Inflammatory macrophage treated with lipopolysaccharide for 4 hours (primary cell): ENCODE data around the gene FBN1.
A peak's percentile ranks its signal among the peaks of the same experiment; 100 is the strongest.

ENCODE experiments used
- DNase-seq: peaks from one replicate; pipeline ENCODE4 v3.0.0-alpha.2; 2020

Gene FBN1

DNA sequence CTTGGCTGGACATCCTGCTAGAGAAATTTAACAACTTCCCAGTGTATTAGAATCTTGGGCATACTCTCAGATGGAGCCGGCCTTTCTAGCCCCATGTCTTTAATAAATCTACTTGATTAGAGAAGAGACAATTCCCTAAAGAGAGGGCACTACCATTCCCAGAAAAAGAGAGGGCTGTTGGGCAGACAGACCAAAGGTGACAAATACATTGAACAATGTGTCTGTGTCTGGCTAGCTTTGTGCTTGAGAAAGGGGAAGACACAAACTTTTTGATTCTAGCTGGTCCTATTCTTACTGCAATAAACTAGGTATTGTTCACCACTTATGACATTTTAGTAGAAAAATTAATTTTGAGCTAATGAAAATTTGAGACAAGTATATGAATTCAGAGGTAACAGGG is 256.6 kb downstream of the FBN1 start:
- DNase-seq = no peak

DNA sequence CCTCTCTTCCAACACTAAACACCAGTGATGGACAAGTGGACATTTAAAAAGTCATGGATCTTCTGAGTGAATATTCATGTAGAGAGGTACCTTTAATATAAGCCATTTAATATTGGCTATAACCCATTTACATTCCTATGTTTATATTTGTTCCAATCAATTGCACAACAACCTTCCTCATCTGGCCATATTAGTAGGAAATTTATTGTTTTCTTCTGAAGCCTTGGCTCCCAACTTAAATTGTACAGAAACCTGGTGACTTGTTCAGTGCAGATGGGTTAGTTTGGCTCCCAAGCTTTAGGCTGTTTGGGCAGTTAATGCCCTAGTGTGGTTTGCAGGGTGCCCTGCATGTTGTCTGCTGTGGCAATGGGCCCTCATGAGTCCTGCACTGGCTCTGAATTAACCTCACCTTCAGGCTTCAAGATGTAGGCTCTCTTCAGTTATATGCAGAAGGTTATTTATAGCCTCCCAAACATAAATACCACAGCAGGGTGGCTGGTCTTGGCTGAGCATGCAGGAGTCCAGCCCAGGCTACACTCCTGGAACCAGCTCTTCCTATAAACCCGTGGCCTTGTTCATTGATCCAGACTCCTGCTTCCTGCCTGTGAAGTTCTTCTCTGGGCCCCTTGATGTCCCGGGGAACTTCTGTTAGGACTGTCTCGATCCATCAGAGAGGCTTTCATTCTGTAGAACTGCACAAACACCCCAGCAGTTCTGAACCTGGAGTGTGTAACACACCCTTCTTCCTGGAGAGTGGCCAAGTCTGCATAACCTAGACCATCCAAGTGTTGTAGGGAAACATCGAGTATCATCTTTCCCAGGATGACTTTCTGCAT is 257.3 kb downstream of the FBN1 start:
- no peak for DNase-seq

DNA sequence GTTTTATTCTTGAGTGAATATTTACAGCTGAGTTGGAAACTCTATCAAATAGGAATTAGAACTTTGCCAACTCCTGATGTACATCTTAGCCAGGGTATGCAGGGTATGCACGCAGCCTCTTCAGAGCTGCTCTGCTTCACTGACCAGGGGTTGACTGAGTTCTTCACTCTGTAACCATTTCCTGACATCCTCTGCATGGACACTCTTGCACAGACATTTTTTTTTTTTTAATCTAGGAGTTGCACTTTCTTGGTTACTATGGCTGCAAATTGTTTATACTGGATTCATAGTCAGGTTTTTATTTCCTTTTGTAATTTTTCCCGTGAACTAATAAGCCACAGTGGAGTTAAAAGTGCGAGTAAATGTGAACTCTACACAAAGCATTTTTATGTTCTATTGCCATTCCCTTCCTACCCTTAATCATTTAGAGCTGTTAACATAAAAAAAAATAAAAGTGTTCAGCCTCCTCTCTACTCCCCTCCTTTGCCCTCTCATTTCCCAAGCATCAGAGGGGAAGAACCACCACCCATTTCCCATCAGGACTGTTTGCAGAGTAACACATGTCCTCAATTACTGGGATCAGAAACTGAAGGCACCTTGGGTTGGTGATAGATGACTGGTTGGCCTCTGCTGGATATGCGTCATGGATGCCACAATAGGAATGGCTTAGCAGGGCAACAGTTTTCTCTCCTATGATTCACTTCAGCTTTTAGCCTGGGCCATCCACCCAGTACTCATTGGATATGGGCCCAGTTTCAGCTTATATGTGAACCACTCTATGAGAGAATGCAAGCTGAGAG is 260.3 kb downstream of the FBN1 start:
- no peak for DNase-seq

DNA sequence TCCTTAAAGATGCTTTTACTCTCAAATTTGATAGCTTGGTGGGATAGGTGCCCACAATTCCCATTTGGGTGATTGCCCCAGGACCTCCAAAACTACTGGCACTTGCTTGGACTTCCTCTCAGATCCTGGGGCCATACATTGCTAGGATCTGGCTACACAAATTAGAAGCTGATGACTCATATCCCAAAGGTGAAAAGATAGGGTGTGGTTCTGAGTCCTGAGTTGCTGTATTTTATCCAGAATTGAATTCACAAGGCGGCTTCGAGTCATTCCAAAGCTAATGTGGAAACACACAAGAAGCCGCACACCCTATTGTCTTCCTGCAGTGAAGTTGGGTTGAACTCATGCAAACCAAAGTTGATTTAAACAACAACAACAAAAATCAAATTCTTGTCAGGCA is 260.9 kb downstream of the FBN1 start:
- DNase-seq = no peak

DNA sequence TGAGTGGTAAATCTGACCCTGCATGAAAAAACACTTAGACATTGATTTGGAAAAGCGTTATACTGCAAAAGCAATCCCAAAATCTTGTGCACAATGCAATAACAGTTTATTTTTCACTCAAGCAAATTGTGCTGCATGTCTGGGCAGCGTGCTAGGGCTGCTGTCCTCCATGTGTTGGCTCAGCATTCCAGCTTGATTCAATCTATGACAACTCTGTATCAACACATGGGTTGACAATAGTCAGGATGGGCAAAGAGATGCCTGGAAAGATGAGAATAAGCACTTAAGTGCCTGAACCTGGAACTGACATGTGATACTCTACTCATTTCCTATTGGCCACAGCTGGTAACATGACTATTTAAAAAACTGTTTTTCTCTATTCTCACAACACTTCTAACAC is 262.5 kb downstream of the FBN1 start:
- DNase-seq = no peak

DNA sequence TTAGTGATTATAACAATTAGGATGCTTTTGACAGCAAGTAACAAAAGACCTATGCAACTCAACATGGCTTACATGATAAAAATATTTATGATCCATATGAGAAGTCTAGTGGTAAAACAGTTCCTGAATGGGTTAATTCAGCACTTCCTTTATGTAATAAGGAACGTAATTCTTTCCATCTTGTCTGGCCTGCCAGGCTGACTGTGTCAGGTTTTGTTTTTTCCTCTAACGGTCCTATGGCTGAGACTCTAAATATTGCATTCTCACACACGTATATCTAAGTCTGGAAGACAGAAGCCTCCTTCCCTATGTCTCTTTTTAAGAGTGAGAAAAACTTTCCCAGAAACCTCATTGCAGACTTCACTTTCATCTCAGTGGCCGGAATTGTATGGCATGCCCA is 263.6 kb downstream of the FBN1 start:
- no peak for DNase-seq

DNA sequence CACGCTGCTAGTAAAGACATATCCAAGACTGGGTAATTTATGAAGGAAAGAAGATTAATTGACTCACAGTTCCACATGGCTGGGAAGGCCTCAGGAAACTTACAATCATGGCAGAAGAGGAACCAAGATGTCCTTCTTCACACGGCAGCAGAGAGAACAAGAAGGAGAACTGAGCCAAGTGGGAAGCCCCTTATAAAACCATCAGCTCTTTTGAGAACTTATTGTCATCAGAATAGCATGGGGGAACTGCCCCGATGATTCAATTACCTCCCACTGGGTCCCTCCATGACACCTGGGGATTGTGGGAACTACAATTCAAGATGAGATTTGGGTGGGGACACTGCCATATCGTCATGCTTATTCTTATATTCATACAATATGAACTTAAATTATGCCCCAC is 265.3 kb downstream of the FBN1 start:
- DNase-seq = no peak

DNA sequence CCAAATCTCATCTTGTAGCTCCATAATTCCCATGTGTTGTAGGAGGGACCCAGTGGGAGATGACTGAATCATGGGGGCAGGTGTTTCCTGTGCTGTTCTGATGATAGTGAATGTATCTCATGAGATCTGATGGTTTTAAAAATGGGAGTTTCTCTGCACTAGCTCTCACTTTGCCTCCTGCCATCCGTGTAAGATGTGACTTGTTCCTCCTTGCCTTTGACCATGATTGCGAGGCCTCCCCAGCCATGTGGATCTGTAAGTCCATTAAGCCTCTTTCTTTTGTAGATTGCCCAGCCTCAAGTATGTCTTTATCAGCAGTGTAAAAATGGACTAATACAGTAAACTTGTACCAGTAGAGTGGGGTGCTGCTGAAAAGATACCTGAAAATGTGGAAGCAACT is 269.7 kb downstream of the FBN1 start:
- no peak for DNase-seq

DNA sequence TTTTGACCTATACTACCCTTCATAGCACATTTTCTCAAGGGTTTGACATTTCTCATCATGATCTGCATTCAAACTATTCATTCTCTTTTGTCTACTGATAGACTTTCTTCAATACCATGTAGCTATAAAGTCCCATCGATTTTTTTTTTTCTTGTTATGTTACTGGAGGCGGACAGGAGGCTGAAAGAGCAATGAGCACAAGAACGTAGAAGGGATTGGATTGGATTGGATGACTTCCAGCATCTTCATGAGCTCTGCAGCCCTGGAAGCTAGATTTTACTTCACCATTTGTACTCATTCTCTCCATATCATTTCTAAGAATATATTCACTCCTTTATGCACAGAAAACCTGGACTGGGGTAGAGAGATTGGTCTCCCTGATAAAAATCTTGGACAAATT is 271.0 kb downstream of the FBN1 start:
- DNase-seq = no peak

DNA sequence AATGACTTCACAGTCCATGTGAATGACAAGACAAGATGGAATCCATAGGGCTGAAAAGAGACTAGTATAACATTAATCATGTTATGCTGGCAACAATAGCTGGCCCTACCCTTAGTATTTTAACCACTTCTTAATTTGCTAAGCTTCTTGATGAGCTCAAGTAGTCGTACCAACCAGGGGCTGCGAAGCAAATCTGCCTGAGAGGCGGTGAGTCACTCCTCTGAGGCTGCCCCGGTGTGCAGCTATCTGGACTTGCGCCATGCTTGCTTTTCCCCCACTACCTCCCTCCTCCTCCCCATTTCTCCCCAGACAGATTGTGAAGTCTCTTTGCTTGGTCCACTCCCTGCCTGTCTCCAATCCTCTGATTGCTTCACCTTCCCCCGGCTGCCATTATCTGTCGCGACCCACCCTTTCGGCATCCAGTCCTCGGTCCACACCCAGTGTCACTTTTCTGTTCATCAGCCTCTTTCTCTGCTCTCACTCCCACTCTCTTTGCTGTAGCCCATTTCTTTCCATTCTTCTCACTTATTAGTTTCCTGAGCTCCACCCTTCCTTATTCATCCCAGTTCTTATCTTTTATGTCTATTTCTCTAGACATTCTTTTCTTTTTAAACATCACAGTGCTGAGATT is 271.6 kb downstream of the FBN1 start:
- no peak for DNase-seq

DNA sequence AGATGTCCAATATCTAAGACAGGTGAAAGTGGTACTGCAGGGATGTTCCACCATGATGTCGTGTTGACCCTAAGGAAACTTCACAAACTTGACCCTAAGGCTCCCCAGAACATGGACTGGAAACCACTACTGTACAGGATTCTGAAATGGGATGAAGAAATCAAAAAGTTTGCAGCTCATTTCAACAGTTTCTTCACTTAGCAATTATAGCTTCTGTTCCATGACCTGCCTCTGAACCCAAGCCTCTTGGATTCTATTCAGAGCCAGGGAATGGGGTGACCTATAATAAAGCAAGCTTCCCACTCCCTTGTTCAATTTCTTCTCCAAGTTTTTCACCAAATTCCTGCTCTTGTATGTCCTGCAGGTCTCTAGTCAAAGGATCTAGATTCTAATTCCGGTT is 273.5 kb downstream of the FBN1 start:
- DNase-seq = no peak

DNA sequence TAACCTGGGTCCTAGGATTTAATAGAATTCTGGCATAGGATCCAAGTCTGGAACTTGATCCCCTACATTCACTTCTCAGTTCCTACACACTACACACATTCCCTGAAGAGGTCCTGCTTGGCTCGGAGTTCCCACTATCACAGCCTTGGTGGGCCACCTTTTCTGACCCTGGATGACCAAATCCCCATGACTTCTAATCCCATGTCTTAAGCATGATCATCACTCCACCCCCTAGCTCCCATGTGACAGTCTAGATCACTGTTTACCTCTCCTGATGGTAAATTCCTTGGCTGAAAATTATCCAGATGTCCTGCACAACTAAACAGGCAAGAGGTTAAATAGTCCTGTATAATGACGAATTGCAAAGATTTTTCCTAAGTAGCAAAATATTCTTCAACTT is 274.0 kb downstream of the FBN1 start:
- no peak for DNase-seq

DNA sequence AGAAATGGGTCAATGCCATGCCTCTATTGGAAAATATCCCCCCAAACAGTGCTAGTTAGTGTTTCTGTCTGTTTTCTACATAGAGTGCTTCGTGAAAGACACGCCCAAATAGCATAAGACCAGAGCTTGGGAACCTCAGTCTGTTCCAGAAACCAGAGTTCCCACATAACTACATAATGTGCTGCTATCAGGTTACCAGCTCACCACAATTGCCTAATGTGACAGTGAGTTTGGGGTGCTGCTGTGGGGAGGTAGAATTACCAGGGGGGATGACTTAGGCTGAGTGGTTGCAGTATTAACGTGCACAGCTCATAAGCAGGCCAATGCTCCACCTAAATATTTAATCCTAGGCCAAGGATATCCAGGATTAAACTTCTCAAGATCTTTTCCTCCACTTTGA is 275.0 kb downstream of the FBN1 start:
- DNase-seq = no peak

DNA sequence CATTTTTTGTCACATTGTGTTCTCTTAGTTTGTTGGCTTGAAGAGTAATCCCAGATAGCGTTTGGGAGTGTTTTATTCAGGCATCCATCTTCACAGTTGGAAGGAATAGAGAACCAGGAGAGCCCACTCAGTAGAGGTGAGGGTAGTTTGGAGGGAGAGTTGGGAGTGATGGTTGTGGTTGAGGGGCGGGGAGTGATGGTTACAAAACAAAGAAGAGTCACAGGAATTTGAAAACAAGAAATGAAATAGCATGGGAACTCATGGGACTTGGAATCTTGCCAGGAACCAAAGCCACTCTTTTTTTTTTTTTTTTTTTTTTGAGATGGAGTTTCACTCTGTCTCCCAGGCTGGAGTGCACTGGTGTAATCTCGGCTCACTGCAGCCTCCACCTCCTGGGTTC is 278.0 kb downstream of the FBN1 start:
- no peak for DNase-seq

DNA sequence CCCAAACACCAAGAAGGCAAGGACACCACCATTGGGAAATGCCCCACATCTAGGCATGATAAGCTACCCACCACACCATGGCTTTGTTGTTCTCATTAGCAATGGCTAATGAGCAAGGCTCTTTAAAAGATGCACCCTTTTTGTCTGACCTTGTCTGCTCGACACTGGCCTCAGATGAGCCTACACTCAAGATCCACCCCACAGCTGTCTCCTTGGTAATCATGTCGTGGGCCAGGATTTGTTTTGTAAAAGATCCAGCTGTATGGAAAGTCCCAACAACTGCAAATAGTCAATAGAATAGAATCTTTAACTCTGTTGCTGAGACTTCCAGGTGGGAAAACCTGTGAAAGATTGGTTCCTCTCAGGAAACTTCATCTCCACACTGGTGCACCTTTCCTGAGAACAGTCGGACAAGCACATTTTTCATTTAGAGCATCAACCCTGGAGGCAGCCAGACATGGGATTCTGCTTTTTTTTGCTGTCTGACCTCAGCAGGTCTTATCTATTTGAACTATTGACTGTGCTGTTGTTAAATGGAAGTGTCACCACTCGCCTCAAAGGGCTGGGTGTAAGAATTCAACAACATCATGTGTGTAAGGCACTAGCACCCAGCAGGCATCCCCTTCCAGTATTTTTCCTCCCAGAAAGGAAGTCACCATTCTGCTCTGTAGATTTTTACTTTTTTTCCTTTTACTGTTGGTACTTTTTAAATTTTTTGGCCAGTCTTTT is 278.8 kb downstream of the FBN1 start:
- DNase-seq = no peak

DNA sequence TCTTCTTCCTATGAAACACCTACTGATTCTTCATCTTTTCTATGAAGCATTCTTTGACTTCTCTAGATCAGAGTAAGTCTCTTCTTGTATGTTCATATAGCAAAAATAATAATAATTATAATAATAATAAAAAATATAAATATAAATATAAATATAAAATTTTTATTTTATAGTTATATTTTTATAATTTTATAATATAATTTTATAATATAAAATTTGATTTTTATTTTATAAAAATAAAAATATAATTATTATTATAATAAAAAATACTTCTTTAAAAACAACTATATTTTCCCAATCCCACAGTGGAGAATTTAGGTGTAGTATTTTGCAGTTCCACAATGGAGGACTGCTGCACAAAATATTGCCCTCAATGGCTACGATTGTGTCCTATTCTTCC is 279.9 kb downstream of the FBN1 start:
- no peak for DNase-seq

DNA sequence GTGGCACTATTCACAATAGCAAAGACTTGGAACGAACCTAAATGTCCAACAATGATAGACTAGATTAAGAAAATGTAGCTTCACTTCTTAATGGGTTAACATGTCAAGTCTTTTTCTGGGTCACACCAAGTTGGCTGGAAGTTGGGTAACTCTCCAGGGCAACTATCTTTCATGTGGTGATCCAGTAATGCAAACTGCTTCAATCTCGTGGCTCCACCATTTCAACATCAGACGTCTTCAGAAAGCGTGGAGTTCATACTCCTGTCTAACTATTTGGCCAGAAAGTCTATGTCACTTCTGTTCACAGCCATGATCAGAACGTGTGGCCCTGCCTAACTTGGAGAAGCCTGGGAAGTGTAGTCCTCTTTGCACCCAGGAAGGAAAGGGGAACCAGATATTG is 282.0 kb downstream of the FBN1 start:
- no peak for DNase-seq

DNA sequence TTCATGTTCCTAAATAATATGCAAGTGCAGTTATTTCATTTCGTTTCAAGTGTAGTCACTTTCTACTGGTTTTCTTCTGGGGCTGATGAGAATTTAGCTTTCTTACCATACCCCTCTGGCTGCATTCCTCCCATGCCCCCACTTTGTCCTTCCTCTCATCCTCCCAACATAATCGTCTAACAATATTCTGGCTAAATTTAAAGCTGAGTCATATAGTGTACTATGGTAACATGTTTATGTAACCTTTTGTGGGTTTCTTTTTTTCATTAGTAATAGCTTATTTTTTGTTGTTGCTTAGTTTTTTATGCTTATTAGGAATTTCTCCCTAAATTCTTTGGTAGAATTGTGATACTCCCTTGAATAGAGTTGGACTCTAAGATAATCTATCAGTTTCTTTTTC is 283.8 kb downstream of the FBN1 start:
- peak; percentile 4 for DNase-seq

DNA sequence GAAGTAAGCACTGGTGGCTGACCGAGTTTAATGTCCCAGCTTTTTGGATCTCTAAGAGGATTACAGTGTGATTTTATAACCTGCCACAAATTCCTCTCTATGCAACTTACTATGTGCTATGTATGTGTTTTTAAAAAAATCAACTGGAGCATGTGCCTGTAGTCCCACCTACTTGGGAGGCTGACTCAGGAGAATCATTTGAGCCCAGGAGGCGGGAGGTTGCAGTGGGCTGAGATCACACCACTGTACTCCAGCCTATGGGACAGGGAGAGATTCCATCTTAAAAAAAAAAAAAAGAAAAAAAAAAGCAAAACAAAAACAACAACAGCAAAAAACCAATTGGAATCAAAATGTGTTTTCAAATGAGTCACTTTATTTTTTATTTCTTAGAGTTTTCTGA is 284.7 kb downstream of the FBN1 start:
- DNase-seq = peak; percentile 10
